COR-L47 (cell line): ENCODE measurements around the gene MRPS21.
A peak's percentile ranks its signal among the peaks of the same experiment; 100 is the strongest.
"Not testable (repeated sequence)": the region's sequence is repeated elsewhere in the genome, so short reads cannot be mapped to it uniquely, and the experiment has no call there.

Experiments
- DNase-seq: peaks from one replicate; lab custom pipeline; 2025; lab: John Stamatoyannopoulos, UW

Gene MRPS21

DNA sequence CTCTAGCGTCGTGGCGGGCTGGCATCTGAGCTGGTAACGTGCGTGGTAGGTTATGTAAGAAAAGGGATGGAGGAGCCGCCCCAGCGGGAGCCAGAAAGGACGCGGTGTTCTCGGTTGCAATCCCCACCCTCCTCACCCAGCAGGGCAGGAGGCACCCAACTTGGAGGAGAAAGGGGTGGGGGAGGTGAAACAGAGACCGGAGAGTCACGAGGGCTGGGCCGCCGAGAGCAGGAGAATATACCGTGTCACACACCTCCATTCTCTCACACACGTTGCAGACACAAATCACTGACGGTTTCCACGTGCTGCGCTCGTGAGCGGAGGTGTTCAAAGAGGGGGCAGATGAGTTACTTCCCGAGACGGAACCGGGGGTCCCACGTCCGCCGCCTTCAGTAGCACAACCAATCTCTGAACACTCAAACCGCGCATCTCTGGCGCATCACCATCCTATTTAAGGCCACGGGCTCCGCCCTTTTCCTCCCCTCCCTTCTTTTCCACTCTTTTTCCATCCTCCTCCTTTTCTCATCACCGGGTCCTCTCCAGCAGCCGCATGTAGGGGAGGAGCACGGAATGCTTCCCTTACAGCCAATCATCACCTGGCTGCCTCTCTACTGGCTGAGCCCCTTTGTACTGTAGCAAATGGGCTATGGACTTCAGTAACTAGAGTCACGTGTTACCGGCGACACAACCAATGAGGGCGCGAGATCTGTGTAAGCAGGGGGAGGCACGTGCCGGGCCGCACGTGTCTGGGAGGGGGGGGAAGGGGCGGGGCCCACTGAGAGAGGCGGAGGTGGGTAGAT lies 11.7 kb upstream of the MRPS21 start, which contains the start of gene CIART:
CIART (plus strand) TSS at position 797 of the 800 bp plus-strand sequence. CDS start 714 bp downstream, outside the sequence.
- DNase-seq = peak; percentile 99

DNA sequence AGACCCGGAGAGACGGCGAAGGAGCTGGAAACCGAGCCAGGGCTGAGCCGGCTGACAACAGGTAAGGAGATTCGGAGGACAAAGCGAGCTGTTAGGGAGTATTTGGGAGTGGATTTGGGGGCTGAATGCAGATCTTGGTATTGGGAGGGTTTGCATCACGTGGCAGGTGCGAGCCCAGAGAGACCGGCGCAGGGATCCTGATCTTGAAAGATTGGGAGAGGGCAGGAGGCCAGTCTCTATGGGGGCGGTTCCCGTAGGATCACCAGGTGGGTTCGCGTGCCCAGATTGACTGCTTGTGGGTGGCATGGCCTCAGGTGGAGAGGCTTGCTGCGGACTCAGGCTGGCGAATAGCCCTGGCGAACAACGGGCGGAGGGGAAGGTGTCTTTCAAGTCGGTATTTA lies 11.1 kb upstream of the MRPS21 start:
- DNase-seq = peak; percentile 61

DNA sequence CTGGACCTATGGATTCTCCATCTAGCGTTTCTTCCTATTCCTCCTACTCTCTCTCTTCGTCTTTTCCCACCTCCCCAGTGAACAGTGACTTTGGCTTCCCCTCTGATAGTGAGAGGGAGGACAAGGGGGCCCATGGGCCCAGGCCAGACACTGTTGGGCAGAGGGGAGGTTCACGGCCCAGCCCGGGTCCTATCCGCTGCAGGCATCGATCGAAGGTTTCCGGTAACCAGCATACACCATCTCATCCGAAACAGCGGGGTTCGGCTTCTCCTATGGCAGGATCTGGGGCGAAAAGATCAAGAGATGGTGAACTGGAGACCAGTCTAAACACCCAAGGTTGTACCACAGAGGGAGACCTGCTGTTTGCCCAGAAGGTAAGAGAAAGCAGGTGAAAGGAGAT lies 10.4 kb upstream of the MRPS21 start:
- no peak for DNase-seq

DNA sequence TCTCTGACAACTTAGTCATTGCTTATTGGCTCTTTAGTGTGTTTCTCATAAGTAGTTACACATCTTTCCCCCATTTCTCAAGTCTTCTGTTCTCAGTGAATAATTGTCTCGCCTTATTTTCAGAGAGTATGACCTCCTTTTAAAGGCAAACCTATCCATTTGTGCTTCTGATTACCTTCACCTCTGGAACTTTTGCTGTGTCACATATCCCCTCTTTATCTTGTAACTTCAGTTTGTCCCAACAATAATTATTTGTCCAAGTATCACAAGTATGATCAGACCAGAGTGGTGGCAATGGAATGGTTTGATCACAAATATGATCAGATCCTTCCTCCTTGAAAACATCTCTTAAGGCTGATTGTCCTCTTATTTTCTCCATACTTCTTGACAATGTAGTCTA lies 5.3 kb upstream of the MRPS21 start:
- DNase-seq = no peak

DNA sequence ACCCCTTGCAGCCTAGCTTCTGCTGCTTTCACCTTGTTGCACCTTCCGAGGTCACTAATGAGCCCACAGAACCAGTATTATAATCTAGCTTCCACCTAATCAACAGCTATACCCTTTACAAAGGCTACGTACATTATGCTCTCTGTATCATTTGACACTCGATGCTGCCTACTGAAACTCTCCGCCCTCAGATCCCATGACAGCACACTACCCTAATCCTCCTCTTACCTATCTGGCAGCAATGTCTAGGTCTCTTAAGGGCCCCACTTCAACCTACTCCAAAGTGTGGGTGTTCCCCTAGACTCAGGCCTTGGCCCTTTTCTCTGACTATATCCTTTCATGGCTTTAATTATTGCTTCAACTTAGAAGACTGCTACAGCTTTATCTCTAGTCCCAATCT lies 4.8 kb upstream of the MRPS21 start:
- no peak for DNase-seq

DNA sequence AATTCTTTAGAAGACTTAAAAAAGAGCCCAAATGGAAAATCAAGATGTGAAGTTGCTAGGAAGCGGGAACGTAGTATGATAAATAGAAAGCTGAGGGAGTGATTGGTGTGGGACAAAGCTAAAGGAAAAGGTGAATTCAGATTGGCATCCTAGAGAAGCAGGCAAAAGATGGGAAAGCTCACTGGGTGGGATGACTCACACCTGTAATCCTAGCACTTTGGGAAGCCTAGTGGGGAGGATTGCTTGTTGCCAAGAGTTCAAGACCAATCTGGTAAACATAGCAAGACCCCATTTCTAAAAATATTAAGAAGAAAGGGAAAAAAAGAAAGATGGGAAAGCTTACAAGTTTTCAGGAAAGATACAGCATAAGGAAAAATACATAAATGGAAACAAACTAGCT lies 1.8 kb downstream of the MRPS21 start:
- no peak for DNase-seq

DNA sequence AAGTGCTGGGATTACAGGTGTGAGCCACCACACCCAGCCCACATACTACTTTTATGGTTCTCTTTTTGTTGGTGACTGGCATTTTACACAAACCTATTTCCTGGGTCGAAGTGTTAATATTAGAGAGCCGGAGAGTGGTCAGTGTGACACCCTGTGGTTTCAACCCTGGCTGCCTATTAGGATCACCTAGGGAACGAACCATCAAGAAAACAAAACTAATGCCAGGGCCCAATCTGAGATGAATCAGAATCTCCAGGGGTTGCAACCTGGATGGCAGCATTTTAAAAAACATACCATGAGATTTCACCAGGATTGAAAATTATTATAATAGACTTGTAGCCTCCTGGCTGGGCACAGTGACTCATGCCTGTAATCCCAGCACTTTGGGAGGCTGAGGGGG lies 6.1 kb downstream of the MRPS21 start:
- no peak for DNase-seq

DNA sequence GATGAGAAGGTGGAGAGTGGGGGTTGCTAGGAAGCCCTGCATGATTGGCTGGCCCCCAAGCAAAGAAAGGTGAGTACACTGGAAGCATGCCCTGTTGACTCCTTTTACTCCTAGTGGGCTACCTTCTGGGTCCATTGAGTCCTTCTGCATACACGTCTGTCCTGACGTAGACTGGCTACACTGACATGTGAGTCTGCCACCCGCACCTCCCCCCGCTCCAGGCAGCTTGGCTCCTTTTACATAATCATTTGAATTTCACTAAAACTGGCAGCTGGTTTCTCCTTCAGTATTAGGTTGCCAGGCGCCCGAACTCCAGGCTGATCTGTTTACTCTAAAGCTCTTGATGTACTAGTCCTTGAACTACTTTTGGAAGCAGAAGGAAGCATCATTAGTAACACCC lies 8.7 kb downstream of the MRPS21 start:
- DNase-seq = no peak

DNA sequence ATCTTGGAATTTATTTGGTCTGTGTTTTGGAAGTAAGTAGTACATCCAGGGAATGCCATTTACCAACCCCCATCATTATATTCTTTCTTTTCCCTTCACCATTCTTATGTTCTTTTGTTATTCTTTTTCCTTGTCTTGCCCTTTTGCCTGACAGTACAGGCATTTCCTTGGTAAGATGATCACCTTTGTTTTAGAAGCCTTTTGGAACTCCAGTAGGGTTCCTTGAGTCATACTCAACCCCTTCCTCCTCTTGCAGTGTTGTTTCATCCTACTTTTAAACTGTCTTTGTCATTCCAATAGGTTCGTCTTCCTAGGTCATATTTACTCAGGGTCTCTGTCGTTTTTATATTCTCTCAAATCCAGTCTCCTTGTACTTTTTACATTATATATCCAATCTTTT lies 9.2 kb downstream of the MRPS21 start:
- no peak for DNase-seq

DNA sequence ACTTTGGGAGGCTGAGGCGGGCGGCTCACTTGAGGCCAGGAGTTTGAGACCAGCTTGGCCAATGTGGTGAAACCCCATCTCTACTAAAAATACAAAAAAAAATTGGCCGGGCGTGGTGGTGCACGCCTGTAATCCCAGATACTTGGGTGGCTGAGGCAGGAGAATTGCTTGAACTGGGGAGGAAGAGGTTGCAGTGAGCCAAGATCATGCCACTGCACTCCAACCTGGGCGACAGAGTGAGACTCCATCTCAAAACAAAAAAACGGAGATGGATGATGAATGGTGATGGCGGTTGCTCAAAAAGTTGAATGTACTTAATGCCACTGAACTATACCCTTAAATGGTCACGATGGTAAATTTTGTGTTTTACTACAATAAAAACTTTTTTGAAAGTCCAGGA lies 14.9 kb downstream of the MRPS21 start:
- DNase-seq = not testable (repeated sequence)

DNA sequence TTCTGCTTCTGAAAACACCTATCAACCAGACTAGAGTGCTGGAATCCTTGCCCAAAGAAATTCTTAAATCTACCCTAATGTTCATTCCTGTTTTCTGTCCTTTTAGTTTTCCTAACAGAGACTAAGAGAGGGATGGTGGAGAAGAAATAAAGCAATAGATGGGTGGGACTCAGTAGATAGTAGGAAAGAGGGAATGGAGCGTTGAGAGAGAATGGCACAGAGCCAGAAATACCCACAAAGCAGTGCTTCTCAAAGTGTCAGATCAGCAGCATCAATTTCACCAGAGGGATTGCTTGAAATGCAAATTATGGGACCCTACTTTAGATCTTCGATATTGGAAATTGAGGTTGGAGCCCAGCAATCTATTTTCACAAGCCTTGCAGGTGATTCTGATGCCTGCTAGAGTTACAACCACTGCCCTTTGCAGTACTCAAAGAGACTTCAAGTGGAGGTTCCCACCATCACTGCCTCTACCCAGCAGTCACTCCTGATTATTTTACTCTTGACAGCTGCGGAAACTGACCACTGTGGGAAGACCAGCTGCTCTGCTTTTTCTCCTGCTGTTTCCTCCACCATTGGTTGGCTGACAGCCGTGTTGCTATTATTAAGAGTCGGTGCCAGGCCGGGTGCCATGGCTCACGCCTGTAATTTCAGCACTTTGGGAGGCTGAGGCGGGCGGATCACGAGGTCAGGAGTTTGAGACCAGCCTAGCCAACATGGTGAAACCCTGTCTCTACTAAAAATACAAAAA lies 16.3 kb downstream of the MRPS21 start:
- peak; percentile 65 for DNase-seq

DNA sequence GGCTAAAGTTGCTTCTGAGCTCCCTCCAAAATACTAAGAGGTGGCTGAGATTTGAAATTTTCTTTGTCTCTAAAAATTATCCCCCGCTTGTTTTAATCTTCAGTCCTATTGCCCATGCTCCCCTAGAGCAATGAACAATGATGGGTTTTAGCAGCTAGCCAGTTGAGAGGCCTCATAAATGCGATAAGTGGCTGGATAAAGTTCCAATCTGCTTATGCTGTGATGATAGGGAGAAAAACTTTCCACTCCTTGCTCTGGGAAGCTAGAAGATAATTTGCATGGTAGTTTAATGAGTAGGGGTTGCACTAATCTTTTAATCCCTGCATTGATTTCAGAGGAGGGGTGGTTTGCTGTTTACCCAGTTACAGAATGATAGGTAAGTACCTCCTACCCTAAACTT lies 18.1 kb downstream of the MRPS21 start:
- no peak for DNase-seq

DNA sequence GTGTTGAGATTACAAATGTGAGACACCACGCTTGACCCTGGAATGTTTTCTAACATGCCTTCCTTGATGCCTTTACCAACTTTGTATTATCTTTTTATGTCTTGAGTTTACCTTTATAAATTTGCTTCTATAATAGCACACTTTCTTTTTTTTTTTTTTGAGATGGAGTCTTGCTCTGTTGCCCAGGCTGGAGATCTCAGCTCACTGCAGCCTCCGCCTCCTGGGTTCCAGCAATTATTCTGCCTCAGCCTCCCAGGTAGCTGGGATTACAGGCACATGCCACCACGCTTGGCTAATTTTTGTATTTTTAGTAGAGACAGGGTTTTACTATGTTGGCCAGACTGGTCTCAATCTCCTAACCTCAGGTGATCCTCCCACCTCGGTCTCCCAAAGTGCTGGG lies 21.0 kb downstream of the MRPS21 start:
- DNase-seq = not testable (repeated sequence)

DNA sequence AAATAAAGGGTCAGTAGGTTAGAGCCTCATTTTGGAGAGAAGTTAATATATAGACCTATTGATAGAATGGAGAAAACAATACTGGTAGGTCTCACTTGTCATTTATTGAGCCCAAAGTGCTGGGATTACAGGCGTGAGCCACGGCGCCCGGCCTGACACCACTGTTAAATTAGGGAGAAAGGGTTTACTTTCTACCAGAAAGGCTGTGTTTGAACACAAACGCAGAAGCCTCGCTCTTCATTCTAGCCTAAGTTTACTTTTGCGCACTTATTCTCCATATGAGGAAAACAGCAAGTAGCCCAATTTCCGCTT lies 27.0 kb downstream of the MRPS21 start:
- DNase-seq = no peak

DNA sequence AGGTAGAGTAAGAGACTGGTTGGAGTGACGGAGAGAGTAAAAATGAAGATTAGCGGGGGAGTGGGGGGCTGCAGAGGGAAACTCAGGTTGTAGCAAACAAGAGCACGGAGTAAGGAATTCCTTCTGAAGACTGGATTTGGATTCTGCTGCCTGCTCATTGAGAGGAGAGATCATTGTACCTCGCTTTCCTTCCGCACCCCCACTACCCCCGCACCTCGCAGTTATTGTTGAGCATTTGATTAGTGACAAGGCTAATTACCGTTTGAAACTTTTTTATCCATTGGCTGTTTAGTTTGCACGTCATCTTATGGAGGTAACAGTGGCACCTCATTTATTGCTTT lies 28.1 kb downstream of the MRPS21 start:
- no peak for DNase-seq

DNA sequence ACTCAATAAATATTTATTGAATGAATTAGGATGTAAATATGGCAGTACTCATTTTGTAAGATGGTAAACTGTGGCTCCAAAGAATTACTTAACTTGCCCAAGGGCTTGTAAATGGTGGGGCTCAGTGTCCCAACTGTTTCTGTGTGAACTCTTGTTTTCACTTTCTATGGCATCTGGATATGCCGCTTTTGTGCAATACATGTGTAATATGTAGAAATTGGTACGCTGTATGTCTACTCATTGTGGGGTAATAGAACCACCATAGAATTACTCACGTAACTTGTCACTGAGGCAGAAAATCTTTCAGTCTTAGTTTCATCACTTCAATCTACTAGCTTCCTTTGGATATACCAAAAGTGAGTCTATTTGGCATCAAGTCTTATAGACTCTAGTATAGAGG lies 28.6 kb downstream of the MRPS21 start:
- DNase-seq = no peak

DNA sequence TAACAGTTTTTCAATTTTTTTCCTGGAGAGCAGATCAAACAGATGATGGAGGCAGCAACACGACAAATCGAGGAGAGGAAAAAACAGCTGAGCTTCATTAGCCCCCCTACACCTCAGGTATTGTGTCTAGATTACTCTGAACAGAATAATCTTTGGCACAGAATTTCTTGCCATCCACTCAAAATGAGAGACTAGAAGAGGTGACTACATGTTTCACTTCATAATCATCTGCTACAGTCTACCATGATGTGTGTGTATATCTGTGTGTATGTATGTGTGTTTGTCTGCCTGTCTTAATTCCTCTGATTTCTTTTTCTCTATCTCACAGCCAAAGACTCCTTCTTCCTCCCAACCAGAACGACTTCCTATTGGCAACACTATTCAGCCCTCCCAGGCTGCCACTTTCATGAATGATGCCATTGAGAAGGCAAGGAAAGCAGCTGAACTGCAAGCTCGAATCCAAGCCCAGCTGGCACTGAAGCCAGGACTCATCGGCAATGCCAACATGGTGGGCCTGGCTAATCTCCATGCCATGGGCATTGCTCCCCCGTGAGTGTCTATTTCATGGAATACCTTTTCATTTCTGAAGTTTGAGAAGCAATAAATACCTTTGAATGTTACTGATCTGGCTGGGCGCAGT lies 39.1 kb downstream of the MRPS21 start:
- DNase-seq = no peak

DNA sequence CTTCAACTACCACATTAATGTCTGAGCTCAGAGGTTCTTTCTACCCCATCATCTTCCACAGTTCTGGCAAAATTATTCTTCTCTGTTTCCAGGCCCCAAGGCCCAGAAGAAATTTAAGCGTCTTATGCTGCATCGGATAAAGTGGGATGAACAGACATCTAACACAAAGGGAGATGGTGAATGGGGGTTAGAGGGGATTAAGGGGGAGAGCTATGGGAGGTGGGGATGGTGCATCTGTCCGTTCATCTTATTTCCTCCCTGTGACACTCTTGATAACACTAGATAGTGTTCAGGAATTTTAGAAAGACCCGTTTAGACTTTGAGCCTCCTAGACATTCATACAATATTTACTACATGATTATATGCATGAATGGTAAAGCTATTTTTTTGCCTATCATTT lies 52.7 kb downstream of the MRPS21 start:
- DNase-seq = no peak

DNA sequence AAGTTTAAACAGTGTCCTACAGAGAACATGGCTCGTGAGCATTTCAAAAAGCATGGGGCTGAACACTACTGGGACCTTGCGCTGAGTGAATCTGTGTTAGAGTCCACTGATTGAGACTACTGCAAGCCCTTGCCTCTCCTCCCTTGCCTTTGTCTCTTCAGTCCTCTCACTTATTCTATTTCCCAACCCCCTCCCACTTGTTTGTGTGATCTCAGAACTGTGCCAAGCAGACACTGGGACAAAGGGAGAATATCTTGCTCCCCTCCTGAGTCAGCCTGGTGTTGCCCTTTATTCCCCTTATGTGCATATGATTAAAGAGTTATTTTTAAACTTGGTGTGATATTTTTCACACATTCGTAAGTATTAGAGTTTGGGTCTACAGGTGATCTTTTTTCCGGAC lies 59.2 kb downstream of the MRPS21 start:
- no peak for DNase-seq
